H1 (cell line): ENCODE results near the gene SNRNP200. TPM values are rescaled to one million over a fixed set of nuclear protein-coding genes. Genes with fewer than 3 reads are reported as not detected.
A peak's percentile ranks its signal among the peaks of the same experiment; 100 is the strongest.

Experiments
- CTCF ChIA-PET: fragments of 300-600 bp; sonication (Branson Sonifier 250); formaldehyde crosslinking; loops from one replicate; lab custom pipeline; 2021; ENCODE audit not compliant: partially characterized antibody; lab: Charles Lee
- POLR2A ChIA-PET: fragments of 300-600 bp; sonication (Branson Sonifier 250); formaldehyde crosslinking; loops from one replicate; lab custom pipeline; 2021; ENCODE audit warnings: inconsistent platforms; ENCODE audit not compliant: partially characterized antibody; lab: Charles Lee
- DNase-seq, 2 experiments: peaks; one replicate each; pipeline versions ENCODE4 v3.0.0 to v3.0.0-alpha.2; 2010 to 2022; ENCODE audit warnings: low spot score in 2 of 2, low read depth in 1 of 2, mixed read lengths in 1 of 2
- FAIRE-seq: peaks from 2 replicates; lab custom pipeline; 2011; peaks lifted over from hg19 to GRCh38; lab: Jason Lieb, UNC
- H2AFZ ChIP-seq: 2 replicates; pipeline ENCODE4 v1.8.1; 2012; ENCODE audit warnings: low read length, inconsistent platforms
- H2AK5ac ChIP-seq: 2 replicates; pipeline ENCODE4 v1.6.1; 2013; ENCODE audit warnings: low read depth, low read length
- H2BK120ac ChIP-seq: replicated peaks from 2 replicates; pipeline ENCODE3; 2013; ENCODE audit warnings: low read depth, low read length, inconsistent platforms
- H2BK12ac ChIP-seq: 2 replicates; pipeline ENCODE4 v1.6.1; 2013; ENCODE audit warnings: low read depth, low read length
- H2BK15ac ChIP-seq: 2 replicates; pipeline ENCODE4 v1.6.1; 2013; ENCODE audit warnings: low read length
- H2BK20ac ChIP-seq: 2 replicates; pipeline ENCODE4 v1.6.1; 2013; ENCODE audit warnings: low read length
- H2BK5ac ChIP-seq: 2 replicates; pipeline ENCODE4 v1.6.1; 2013; ENCODE audit warnings: low read depth, low read length
- H3K14ac ChIP-seq: 2 replicates; pipeline ENCODE4 v1.6.1; 2013; ENCODE audit warnings: inconsistent platforms; ENCODE audit not compliant: insufficient read length
- H3K18ac ChIP-seq: 2 replicates; pipeline ENCODE4 v1.6.1; 2013; ENCODE audit warnings: low read length; ENCODE audit errors: extremely low read depth
- H3K23ac ChIP-seq: 2 replicates; pipeline ENCODE4 v1.6.1; 2013; ENCODE audit warnings: inconsistent platforms; ENCODE audit not compliant: insufficient read length
- H3K23me2 ChIP-seq: 2 replicates; pipeline ENCODE4 v1.6.1; 2013; ENCODE audit warnings: low read depth, low read length
- H3K27ac ChIP-seq: 2 replicates; pipeline ENCODE4 v1.6.1; 2011; ENCODE audit warnings: low read depth, low read length, inconsistent platforms
- H3K27me3 ChIP-seq, 4 experiments: replicated peaks in 1 of 4; 1 replicate in 1 of 4; 2 replicates in 3 of 4; pipeline versions ENCODE4 v1.6.1 to v1.8.1; 2011 to 2013; ENCODE audit warnings: low read length in 3 of 4, mild to moderate bottlenecking in 3 of 4, inconsistent platforms in 2 of 4, mixed read lengths in 2 of 4, moderate library complexity in 1 of 4; ENCODE audit not compliant: control insufficient read depth in 3 of 4, insufficient read depth in 3 of 4; ENCODE audit errors: extremely low read depth in 1 of 4
- H3K36me3 ChIP-seq, 4 experiments: 2 replicates each; pipeline versions ENCODE4 v1.6.1 to v1.8.1; 2011 to 2013; ENCODE audit warnings: mild to moderate bottlenecking in 4 of 4, low read length in 3 of 4, moderate library complexity in 2 of 4, control low read depth in 1 of 4, inconsistent platforms in 1 of 4; ENCODE audit not compliant: insufficient read depth in 4 of 4, control insufficient read depth in 2 of 4
- H3K4ac ChIP-seq: replicated peaks from 2 replicates; pipeline ENCODE3; 2013; ENCODE audit warnings: low read length, low read depth, mixed read lengths, inconsistent platforms; ENCODE audit not compliant: insufficient read length
- H3K4me1 ChIP-seq, 4 experiments: replicated peaks in 1 of 4; 1 replicate in 1 of 4; 2 replicates in 3 of 4; pipeline versions ENCODE4 v1.6.1 to v1.8.1; 2011 to 2013; ENCODE audit warnings: low read length in 3 of 4, inconsistent platforms in 2 of 4, mixed read lengths in 1 of 4; ENCODE audit not compliant: insufficient read depth in 4 of 4, control insufficient read depth in 3 of 4
- H3K4me2 ChIP-seq, 2 experiments: 2 replicates each; pipeline versions ENCODE4 v1.6.1 to v1.8.1; 2011 to 2013; ENCODE audit warnings: low read depth in 2 of 2, low read length in 2 of 2, control low read depth in 1 of 2, inconsistent platforms in 1 of 2, mild to moderate bottlenecking in 1 of 2; ENCODE audit not compliant: insufficient read depth in 1 of 2
- H3K4me3 ChIP-seq, 4 experiments: fragments of 200-600, 300-600 bp in 1 of 4; sonication (generic), shearing (Covaris generic), sonication (Bioruptor Twin) in 1 of 4; 2 replicates each; pipeline versions ENCODE4 v1.5.1 to v1.8.1; 2011 to 2016; ENCODE audit warnings: low read length in 4 of 4, low read depth in 3 of 4, control low read depth in 2 of 4, inconsistent platforms in 2 of 4, mild to moderate bottlenecking in 2 of 4, mixed read lengths in 1 of 4, moderate library complexity in 1 of 4; ENCODE audit not compliant: insufficient read depth in 2 of 4; ENCODE audit errors: extremely low read depth in 1 of 4
- H3K56ac ChIP-seq: replicated peaks from 2 replicates; pipeline ENCODE3; 2013; ENCODE audit warnings: low read depth, mild to moderate bottlenecking, mixed read lengths, low read length, inconsistent platforms; ENCODE audit not compliant: insufficient read length
- H3K79me1 ChIP-seq: 2 replicates; pipeline ENCODE4 v1.6.1; 2013; ENCODE audit warnings: low read depth, low read length, control low read depth
- H3K79me2 ChIP-seq, 2 experiments: 2 replicates each; pipeline versions ENCODE4 v1.6.1 to v1.8.1; 2012 to 2013; ENCODE audit warnings: low read length in 2 of 2, mild to moderate bottlenecking in 2 of 2, inconsistent platforms in 1 of 2; ENCODE audit not compliant: insufficient read depth in 2 of 2, control insufficient read depth in 1 of 2
- H3K9ac ChIP-seq, 4 experiments: replicated peaks in 1 of 4; 1 replicate in 1 of 4; 2 replicates in 3 of 4; pipeline versions ENCODE4 v1.6.1 to v1.8.1; 2011 to 2013; ENCODE audit warnings: low read depth in 3 of 4, low read length in 3 of 4, control low read depth in 2 of 4, mild to moderate bottlenecking in 2 of 4, moderate library complexity in 2 of 4, inconsistent platforms in 1 of 4; ENCODE audit errors: extremely low read depth in 1 of 4
- H3K9me3 ChIP-seq, 2 experiments: 2 replicates each; pipeline versions ENCODE4 v1.6.1 to v1.8.1; 2012 to 2013; ENCODE audit warnings: mild to moderate bottlenecking in 2 of 2, moderate library complexity in 2 of 2, control low read depth in 1 of 2, inconsistent platforms in 1 of 2, low read depth in 1 of 2, low read length in 1 of 2, mixed read lengths in 1 of 2; ENCODE audit not compliant: insufficient read depth in 2 of 2
- H4K20me1 ChIP-seq, 2 experiments: replicated peaks in 1 of 2; 2 replicates each; pipeline versions ENCODE3 to v1.8.1; 2011 to 2013; ENCODE audit warnings: inconsistent platforms in 2 of 2, low read length in 2 of 2, mild to moderate bottlenecking in 1 of 2; ENCODE audit not compliant: insufficient read depth in 2 of 2, control insufficient read depth in 1 of 2
- H4K5ac ChIP-seq: 2 replicates; pipeline ENCODE4 v1.6.1; 2013; ENCODE audit warnings: low read length, low read depth, mixed read lengths, inconsistent platforms; ENCODE audit not compliant: insufficient read length
- H4K8ac ChIP-seq: 2 replicates; pipeline ENCODE4 v1.8.0; 2013; ENCODE audit warnings: mild to moderate bottlenecking, moderate library complexity, low read length, inconsistent platforms; ENCODE audit not compliant: insufficient read depth; ENCODE audit errors: extremely low read depth
- H4K91ac ChIP-seq: replicated peaks from 2 replicates; pipeline ENCODE3; 2013; ENCODE audit warnings: low read length, mixed read lengths, inconsistent platforms; ENCODE audit not compliant: insufficient read length
- ATF3 ChIP-seq: IDR thresholded peaks from 2 replicates; pipeline ENCODE4 v1.6.1; 2011; ENCODE audit warnings: low read depth, mild to moderate bottlenecking, low read length; ENCODE audit not compliant: insufficient read depth
- BRCA1 ChIP-seq: IDR thresholded peaks from 2 replicates; pipeline ENCODE4 v1.6.1; 2012; ENCODE audit warnings: low read depth, low read length, improper control_type of control experiment
- CTCF ChIP-seq, 3 experiments: IDR thresholded peaks; 1 replicate in 2 of 3; 2 replicates in 1 of 3; pipeline versions ENCODE4 v1.5.1 to v1.6.1; 2011; ENCODE audit warnings: low read length in 3 of 3, mild to moderate bottlenecking in 3 of 3, inconsistent platforms in 2 of 3, low read depth in 1 of 3, moderate library complexity in 1 of 3; ENCODE audit not compliant: insufficient read depth in 1 of 3; ENCODE audit errors: control extremely low read depth in 1 of 3
- HDAC6 ChIP-seq: IDR thresholded peaks from one replicate; pipeline ENCODE4 v1.7.1; 2012; ENCODE audit warnings: low read depth, mild to moderate bottlenecking, inconsistent platforms, low read length, moderate library complexity
- KDM1A ChIP-seq: fragments of 200-600, 300-600 bp; sonication (generic); IDR thresholded peaks from 2 replicates; pipeline ENCODE4 v1.7.1; 2016; ENCODE audit warnings: mild to moderate bottlenecking, low read length, borderline replicate concordance
- RAD21 ChIP-seq, 2 experiments: IDR thresholded peaks in 1 of 2; conservative IDR thresholded peaks in 1 of 2; 2 replicates each; pipeline ENCODE4 v1.6.1; 2011; ENCODE audit warnings: low read depth in 2 of 2, low read length in 2 of 2, improper control_type of control experiment in 1 of 2, inconsistent platforms in 1 of 2, mild to moderate bottlenecking in 1 of 2, moderate library complexity in 1 of 2
- SIX5 ChIP-seq: IDR thresholded peaks from 2 replicates; pipeline ENCODE4 v1.6.1; 2011; ENCODE audit warnings: mild to moderate bottlenecking, low read depth, low read length
- SUZ12 ChIP-seq: fragments of 200-600 bp; sonication (generic); IDR thresholded peaks from 2 replicates; pipeline ENCODE4 v1.6.1; 2012; ENCODE audit warnings: mild to moderate bottlenecking, inconsistent platforms, low read length, moderate library complexity, mixed read lengths
- TAF7 ChIP-seq: optimal IDR thresholded peaks from 2 replicates; pipeline ENCODE3; 2011; ENCODE audit warnings: low read depth, mild to moderate bottlenecking, inconsistent platforms, low read length, moderate library complexity, borderline replicate concordance
- ZNF274 ChIP-seq: IDR thresholded peaks from 2 replicates; pipeline ENCODE4 v1.7.0; 2012; ENCODE audit warnings: low read length, borderline replicate concordance; ENCODE audit errors: extremely low read depth
- WGBS, 2 experiments: shearing (Covaris generic) in 1 of 2; methylation state at CpG; one replicate each; pipeline versions ENCODE4 v1.1.6 to v1.1.7; 2013 to 2015; ENCODE audit warnings: low lambda C conversion rate in 2 of 2, mixed read lengths in 2 of 2, inconsistent platforms in 1 of 2, low coverage in 1 of 2, missing lambda C conversion rate in 1 of 2; ENCODE audit not compliant: insufficient replicate concordance in 2 of 2, insufficient coverage in 1 of 2, insufficient read length in 1 of 2; ENCODE audit errors: extremely low coverage in 1 of 2, missing lambda C conversion rate in 1 of 2; 5-methylcytosine and 5-hydroxymethylcytosine counted together
- polyA plus RNA-seq, 7 experiments: library from polyadenylated mRNA; depleted of rRNA in 3 of 7; stranded (reverse) in 5 of 7; unstranded in 2 of 7; fragments of >200 nt in 5 of 7; fragments of 200-250 nt in 2 of 7; gene quantifications; 1 replicate in 5 of 7; 2 replicates in 1 of 7; 4 replicates in 1 of 7; pipeline versions ENCODE4 v1.2.1 to v1.2.3, GENCODE V29; 2011 to 2013; ENCODE audit warnings: missing spikeins in 2 of 7, mixed read lengths in 2 of 7
- total RNA-seq: library from RNA; stranded (reverse); fragmentation: NEBNext Ultra II Directional; extraction: Animal tissue kit (Norgen Biotek cat#: 25700); gene quantifications from 2 replicates; pipeline ENCODE4 v1.2.1, GENCODE V29; 2021

Gene SNRNP200
- total and polyA plus RNA-seq, 2 of the 8 experiments (the other 6 are each of a cell fraction or from before 2014, with no cell fraction given) = 190 to 289 TPM

GRCh38 chr2:96241227-96241626, 64.1 kb downstream of the SNRNP200 start:
- Histone ChIP-seq H3K56ac (no peak overlapping the region), H3K27ac (no peak overlapping the region), H3K79me2 (no peaks in the 10 kb centered on the region), H4K5ac (no peak overlapping the region), H3K9me3 (no peaks in the 10 kb centered on the region), H3K4ac (no peak overlapping the region), H2BK12ac (no peak overlapping the region), H2BK15ac (no peak overlapping the region), H4K20me1 (no peaks in the 10 kb centered on the region), H2BK20ac (no peak overlapping the region), H2AK5ac (no peak overlapping the region), H3K18ac (no peak overlapping the region), H2BK5ac (no peak overlapping the region), H3K4me2 (no peak overlapping the region), H3K23ac (no peak overlapping the region), H3K36me3 (no peaks in the 10 kb centered on the region), H2AFZ (no peak overlapping the region), H3K9ac (no peak overlapping the region), H3K4me3 (no peak overlapping the region), H3K23me2 (no peaks in the 10 kb centered on the region), H3K4me1 (peaks cover 0 to 3% (median 0%) of the 10 kb centered on the region in 4 experiments; a peak in 1 of 7 replicates), H3K14ac (no peak overlapping the region), H3K79me1 (no peaks in the 10 kb centered on the region), H4K91ac (no peak overlapping the region), H3K27me3 (no peaks in the 10 kb centered on the region), H2BK120ac (no peak overlapping the region), H4K8ac (no peak overlapping the region)
- POLR2A ChIA-PET = interaction anchor here (0.6 to 1.6 kb wide), 7 partner anchors 13 to 300 kb away, joined by 3 to 6 read pairs (median 3); partner anchors contain the start of genes ADRA2B and STARD7
- 65% methylated on average over 2 of the region's 2 CpGs; no CpG with 5 or more reads in 1 of the 2 experiments for WGBS, 2 experiments
- FAIRE-seq (no peak), DNase-seq (no peak)
- CTCF ChIA-PET = interaction anchor here (0.6 to 4.7 kb wide), 16 partner anchors 9 to 249 kb away, joined by 3 to 43 read pairs (median 4); no protein-coding TSS in a partner anchor
- TF ChIP-seq HDAC6 = no peak
- no peak for TF ChIP-seq ZNF274
- no peak for TF ChIP-seq SIX5
- no peak for TF ChIP-seq TAF7
- TF ChIP-seq KDM1A = no peak
- TF ChIP-seq BRCA1 = no peak
- peak; percentile 19 to 40 (median 28); a peak in 2 of 4 replicates for TF ChIP-seq CTCF (IDR thresholded peaks at IDR 0.05; ENCODE audit: control extremely low read depth in 1 of 3, insufficient read depth in 1 of 3, low read depth in 1 of 3, low read length in 3 of 3)
- TF ChIP-seq ATF3 = no peak
- no peak for TF ChIP-seq SUZ12
- TF ChIP-seq RAD21 (IDR thresholded peaks at IDR 0.05 in 1 of 2, conservative IDR thresholded peaks at IDR 0.05 in 1 of 2; ENCODE audit: low read depth in 2 of 2, low read length in 2 of 2) = peak; percentile 22 to 48; a peak in 3 of 4 replicates
